Measurements from ENCODE around the gene PRR22. TPM values are rescaled to one million over a fixed set of nuclear protein-coding genes. Genes with fewer than 3 reads are reported as not detected.

The PRR22 gene
- total RNA-seq, 1 donor = 0.36 TPM

DNA sequence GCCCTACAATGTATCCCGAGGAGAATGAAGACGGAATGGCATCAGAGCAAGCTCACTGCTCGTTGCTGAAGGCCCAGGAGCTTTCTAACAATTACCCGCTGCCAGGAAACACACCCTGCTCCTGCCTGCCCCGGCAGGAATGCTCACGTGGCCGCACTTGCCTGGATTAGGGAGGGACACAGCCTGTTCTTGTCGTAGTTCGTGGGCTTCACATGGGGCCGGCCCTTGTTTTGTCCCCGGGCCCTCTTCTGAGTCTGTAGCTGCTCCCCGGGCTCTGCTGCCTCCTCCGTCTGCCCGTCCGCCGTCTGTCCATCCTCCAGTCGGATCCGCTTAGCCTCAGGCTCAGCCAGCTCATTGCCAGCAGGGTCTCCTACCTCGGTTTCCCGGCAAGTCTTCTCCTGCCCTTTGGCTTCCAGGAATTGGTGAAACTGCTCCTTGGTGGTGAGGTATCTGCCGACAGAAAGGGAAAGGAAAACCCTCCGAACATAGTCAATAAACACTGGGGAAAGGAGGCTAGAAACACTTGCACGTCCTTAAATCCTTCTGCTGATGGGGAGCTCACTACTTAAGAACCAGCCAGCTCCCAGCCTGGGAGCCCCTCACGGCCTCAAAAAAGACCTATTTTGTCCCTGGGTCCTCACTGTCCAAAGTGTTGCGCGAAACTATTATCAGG lies 5.5 kb upstream of the PRR22 start:
- peak; percentile 80 for DNase-seq (ENCODE audit: insufficient read length, low spot score, missing footprints)
- peak overlapping the region; percentile 95 for H3K4me3 ChIP-seq (ENCODE audit: insufficient read depth, low read length)
- peak overlapping the region; percentile 100 for H3K4me2 ChIP-seq (ENCODE audit: insufficient read depth, low read length)
- peaks cover 9% of the 10 kb centered on the region for H4K20me1 ChIP-seq (ENCODE audit: insufficient read depth, low read length)
- H2AFZ ChIP-seq (ENCODE audit: low read length) = peak overlapping the region; percentile 72
- TF ChIP-seq CTCF (IDR thresholded peaks at IDR 0.05; ENCODE audit: extremely low read depth, low read depth, low read length) = no peak
- H3K36me3 ChIP-seq (ENCODE audit: insufficient read depth, low read length) = peaks cover 36% of the 10 kb centered on the region
- H3K27ac ChIP-seq (ENCODE audit: low read depth, low read length) = peak overlapping the region; percentile 97
- peaks cover 4% of the 10 kb centered on the region for H3K4me1 ChIP-seq (ENCODE audit: insufficient read depth, low read length)
- H3K27me3 ChIP-seq (ENCODE audit: insufficient read depth, low read length) = no peaks in the 10 kb centered on the region
- no peaks in the 10 kb centered on the region for H3K9me3 ChIP-seq (ENCODE audit: low read depth, low read length)
- peaks cover 12% of the 10 kb centered on the region for H3K79me2 ChIP-seq (ENCODE audit: insufficient read depth, low read length)

DNA sequence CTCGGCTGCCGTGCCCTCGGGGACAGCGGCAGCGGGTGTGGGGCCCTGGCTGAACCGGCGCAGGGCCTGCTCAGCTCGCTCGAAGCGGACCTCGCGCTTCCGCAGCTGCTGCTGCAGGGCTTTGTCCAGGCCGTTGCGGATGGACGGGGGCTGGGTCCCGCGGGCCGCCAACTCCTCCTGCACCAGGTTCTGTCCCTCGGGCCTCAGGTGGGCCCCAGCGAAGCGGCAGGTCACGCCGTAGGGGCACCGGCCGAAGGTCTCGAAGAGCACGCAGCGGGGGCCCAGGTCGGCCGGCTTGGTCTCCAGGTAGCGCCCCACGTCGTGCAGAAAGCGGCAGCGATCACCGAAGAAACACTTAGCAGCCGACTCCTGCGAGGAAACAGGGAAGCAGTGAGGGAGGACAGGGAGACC lies 4.8 kb upstream of the PRR22 start:
- H3K27me3 ChIP-seq (ENCODE audit: insufficient read depth, low read length) = no peaks in the 10 kb centered on the region
- no peak for TF ChIP-seq CTCF (IDR thresholded peaks at IDR 0.05; ENCODE audit: extremely low read depth, low read depth, low read length)
- H4K20me1 ChIP-seq (ENCODE audit: insufficient read depth, low read length) = peaks cover 9% of the 10 kb centered on the region
- H3K36me3 ChIP-seq (ENCODE audit: insufficient read depth, low read length) = peaks cover 36% of the 10 kb centered on the region
- peak; percentile 66 for DNase-seq (ENCODE audit: insufficient read length, low spot score, missing footprints)
- H2AFZ ChIP-seq (ENCODE audit: low read length) = no peak overlapping the region
- H3K79me2 ChIP-seq (ENCODE audit: insufficient read depth, low read length) = peaks cover 12% of the 10 kb centered on the region
- H3K9me3 ChIP-seq (ENCODE audit: low read depth, low read length) = no peaks in the 10 kb centered on the region
- H3K4me2 ChIP-seq (ENCODE audit: insufficient read depth, low read length) = no peak overlapping the region
- H3K27ac ChIP-seq (ENCODE audit: low read depth, low read length) = no peak overlapping the region
- H3K4me3 ChIP-seq (ENCODE audit: insufficient read depth, low read length) = no peak overlapping the region
- H3K4me1 ChIP-seq (ENCODE audit: insufficient read depth, low read length) = peaks cover 4% of the 10 kb centered on the region

GRCh38 chr19:5788422-5788821 lies 3.9 kb upstream of the PRR22 start:
- TF ChIP-seq CTCF (IDR thresholded peaks at IDR 0.05; ENCODE audit: extremely low read depth, low read depth, low read length) = no peak
- H3K36me3 ChIP-seq (ENCODE audit: insufficient read depth, low read length) = peaks cover 36% of the 10 kb centered on the region

GRCh38 chr19:5787409-5788182 lies 3.0 kb upstream of the PRR22 start:
- Histone ChIP-seq H3K9me3 (ENCODE audit: low read depth, low read length) (no peaks in the 10 kb centered on the region), H3K27me3 (ENCODE audit: insufficient read depth, low read length) (no peaks in the 10 kb centered on the region), H4K20me1 (ENCODE audit: insufficient read depth, low read length) (peaks cover 9% of the 10 kb centered on the region), H3K4me1 (ENCODE audit: insufficient read depth, low read length) (peaks cover 4% of the 10 kb centered on the region), H3K27ac (ENCODE audit: low read depth, low read length) (no peak overlapping the region), H3K4me3 (ENCODE audit: insufficient read depth, low read length) (no peak overlapping the region), H3K36me3 (ENCODE audit: insufficient read depth, low read length) (peaks cover 36% of the 10 kb centered on the region), H3K4me2 (ENCODE audit: insufficient read depth, low read length) (no peak overlapping the region), H2AFZ (ENCODE audit: low read length) (no peak overlapping the region), H3K79me2 (ENCODE audit: insufficient read depth, low read length) (peaks cover 12% of the 10 kb centered on the region)
- TF ChIP-seq CTCF (IDR thresholded peaks at IDR 0.05; ENCODE audit: extremely low read depth, low read depth, low read length) = no peak
- DNase-seq (ENCODE audit: insufficient read length, low spot score, missing footprints) = peak; percentile 55

More at GRCh38 chr19:5788422-5788821, 3.9 kb upstream of the PRR22 start:
- Histone ChIP-seq H3K4me3 (ENCODE audit: insufficient read depth, low read length) (no peak overlapping the region), H3K27ac (ENCODE audit: low read depth, low read length) (no peak overlapping the region), H3K9me3 (ENCODE audit: low read depth, low read length) (no peaks in the 10 kb centered on the region), H3K79me2 (ENCODE audit: insufficient read depth, low read length) (peaks cover 12% of the 10 kb centered on the region), H2AFZ (ENCODE audit: low read length) (no peak overlapping the region), H3K4me2 (ENCODE audit: insufficient read depth, low read length) (no peak overlapping the region), H3K27me3 (ENCODE audit: insufficient read depth, low read length) (no peaks in the 10 kb centered on the region), H3K4me1 (ENCODE audit: insufficient read depth, low read length) (peaks cover 4% of the 10 kb centered on the region), H4K20me1 (ENCODE audit: insufficient read depth, low read length) (peaks cover 9% of the 10 kb centered on the region)
- DNase-seq (ENCODE audit: insufficient read length, low spot score, missing footprints) = peak; percentile 55

Measured in osteoblast (primary cell).